HAP-1 (cell line): ENCODE data around the gene LIPI.
"Not testable (repeated sequence)": the region's sequence is repeated elsewhere in the genome, so short reads cannot be mapped to it uniquely, and the experiment has no call there.

Source experiments
- DNase-seq, 2 experiments: peaks; one replicate each; pipeline ENCODE4 v3.0.0-alpha.2; 2016 to 2020; ENCODE audit warnings: low spot score in 2 of 2
- H3K27me3 ChIP-seq: fragments of 250-450 bp; sonication (Bioruptor Pico); 2 replicates; pipeline ENCODE4 v1.5.1; 2020; ENCODE audit warnings: low read depth, mild to moderate bottlenecking, moderate library complexity
- H3K36me3 ChIP-seq: fragments of 250-450 bp; sonication (Bioruptor Pico); replicated peaks from 2 replicates; pipeline ENCODE4 v1.5.1; 2020; ENCODE audit warnings: mild to moderate bottlenecking
- H3K4me1 ChIP-seq: fragments of 250-450 bp; sonication (Bioruptor Pico); 2 replicates; pipeline ENCODE4 v1.5.1; 2020; ENCODE audit warnings: mild to moderate bottlenecking
- H3K4me3 ChIP-seq: fragments of 250-450 bp; sonication (Bioruptor Pico); 2 replicates; pipeline ENCODE4 v1.5.1; 2020; ENCODE audit warnings: mild to moderate bottlenecking, moderate library complexity
- H3K9me3 ChIP-seq: fragments of 250-450 bp; sonication (Bioruptor Pico); 2 replicates; pipeline ENCODE4 v1.5.1; 2020; ENCODE audit warnings: mild to moderate bottlenecking, moderate library complexity
- in situ Hi-C: fragments of 300-500 bp; cut with MboI; formaldehyde crosslinking; loops from 3 replicates; pipeline ENCODE4 v1.14.3; 2020; ENCODE audit warnings: low sequenced_read_pairs, inconsistent platforms, mixed read lengths

Gene LIPI

DNA sequence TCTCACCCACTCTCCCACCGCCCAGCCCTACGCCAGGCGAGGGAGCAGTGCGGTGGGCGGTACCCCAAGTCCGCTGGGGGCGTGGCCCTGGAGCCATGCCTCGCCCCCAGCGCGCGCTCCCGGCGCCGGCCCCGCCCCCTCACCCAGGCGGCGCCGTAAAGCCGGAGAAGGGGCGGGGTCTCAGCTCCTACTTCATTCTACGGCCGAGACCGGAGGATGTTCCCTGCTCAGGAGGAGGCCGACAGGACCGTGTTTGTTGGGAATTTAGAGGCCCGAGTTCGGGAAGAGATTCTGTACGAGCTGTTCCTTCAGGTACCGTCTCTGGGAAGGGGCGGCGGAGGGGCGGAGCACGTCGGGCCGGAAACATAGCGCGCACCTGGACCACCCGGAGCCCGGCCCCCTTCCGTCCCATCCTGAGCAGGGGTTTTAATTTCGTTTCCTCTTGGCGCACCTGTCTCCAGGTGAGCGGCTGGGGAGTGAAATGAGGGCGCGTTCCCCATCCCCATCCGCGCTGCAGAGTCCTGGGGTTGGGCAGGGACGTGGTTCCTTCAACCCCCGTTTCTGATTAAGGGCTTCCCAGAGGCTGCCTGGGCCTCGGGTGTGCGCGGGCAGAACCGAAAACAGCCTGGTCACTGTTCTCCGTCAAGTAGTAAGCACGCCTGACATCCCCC lies 5.4 kb upstream of the LIPI start, which contains the start of gene RBM11:
RBM11 (plus strand) TSS at position 187 of the 671 bp plus-strand sequence; CDS start at position 217, 30 bp downstream.
- Histone ChIP-seq H3K9me3 (no peaks in the 10 kb centered on the region), H3K36me3 (no peaks in the 10 kb centered on the region), H3K4me1 (no peaks in the 10 kb centered on the region), H3K27me3 (peaks cover 17% of the 10 kb centered on the region), H3K4me3 (peak within 1 kb of the TSS; percentile 65)
- in situ Hi-C loops, result no loop called here
- peak; percentile 77 to 88 for DNase-seq

DNA sequence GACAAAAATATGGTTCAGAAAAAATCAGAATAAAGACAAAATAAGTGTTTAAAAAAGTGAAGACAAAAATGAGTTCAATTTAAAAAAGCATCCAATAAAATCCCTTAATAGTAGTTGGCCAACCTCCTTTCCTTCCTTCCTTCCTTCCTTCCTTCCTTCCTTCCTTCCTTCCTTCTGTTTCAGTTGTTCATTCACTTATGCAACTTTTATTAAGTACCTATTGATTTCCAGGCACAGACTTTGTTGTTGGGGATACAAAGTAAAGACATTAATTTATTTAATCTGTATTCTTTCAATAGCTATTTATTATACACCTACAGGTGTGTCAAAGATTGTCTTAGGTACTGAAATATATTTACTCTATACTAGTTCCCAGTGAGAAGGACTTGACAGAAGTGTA lies 2.4 kb upstream of the LIPI start:
- H3K4me3 ChIP-seq, result no peak overlapping the region
- DNase-seq, result no peak
- in situ Hi-C loops, result no loop called here

DNA sequence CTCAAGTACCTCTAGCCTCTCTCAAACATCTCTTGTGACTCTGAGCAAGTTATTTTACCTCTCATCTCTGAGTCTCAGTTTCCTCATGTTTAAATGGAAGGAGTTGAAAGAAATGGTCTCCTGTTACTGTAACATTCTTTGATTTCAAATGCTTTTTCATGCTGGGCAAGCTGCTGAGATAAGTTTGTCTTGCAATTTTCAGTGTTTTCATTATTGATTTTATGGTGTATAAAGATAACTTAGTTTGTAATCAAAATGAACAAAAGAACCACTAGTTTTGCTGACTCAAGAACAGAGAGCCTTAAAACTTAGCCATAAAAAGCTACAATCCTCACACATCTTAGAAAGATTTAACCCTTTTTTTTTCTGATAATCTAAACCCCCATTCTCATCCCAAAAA lies 4.5 kb downstream of the LIPI start:
- no peaks in the 10 kb centered on the region for H3K36me3 ChIP-seq
- in situ Hi-C loops, result no loop called here
- H3K4me3 ChIP-seq, result no peak overlapping the region
- H3K27me3 ChIP-seq, result peaks cover 12% of the 10 kb centered on the region; the same call in 1 of the 2 replicates
- DNase-seq, result no peak
- no peaks in the 10 kb centered on the region for H3K4me1 ChIP-seq
- H3K9me3 ChIP-seq, result no peaks in the 10 kb centered on the region

More for the DNA sequence above, 2.4 kb upstream of the LIPI start:
- Histone ChIP-seq H3K9me3 (no peaks in the 10 kb centered on the region), H3K4me1 (no peaks in the 10 kb centered on the region), H3K27me3 (peaks cover 24% of the 10 kb centered on the region), H3K36me3 (no peaks in the 10 kb centered on the region)

DNA sequence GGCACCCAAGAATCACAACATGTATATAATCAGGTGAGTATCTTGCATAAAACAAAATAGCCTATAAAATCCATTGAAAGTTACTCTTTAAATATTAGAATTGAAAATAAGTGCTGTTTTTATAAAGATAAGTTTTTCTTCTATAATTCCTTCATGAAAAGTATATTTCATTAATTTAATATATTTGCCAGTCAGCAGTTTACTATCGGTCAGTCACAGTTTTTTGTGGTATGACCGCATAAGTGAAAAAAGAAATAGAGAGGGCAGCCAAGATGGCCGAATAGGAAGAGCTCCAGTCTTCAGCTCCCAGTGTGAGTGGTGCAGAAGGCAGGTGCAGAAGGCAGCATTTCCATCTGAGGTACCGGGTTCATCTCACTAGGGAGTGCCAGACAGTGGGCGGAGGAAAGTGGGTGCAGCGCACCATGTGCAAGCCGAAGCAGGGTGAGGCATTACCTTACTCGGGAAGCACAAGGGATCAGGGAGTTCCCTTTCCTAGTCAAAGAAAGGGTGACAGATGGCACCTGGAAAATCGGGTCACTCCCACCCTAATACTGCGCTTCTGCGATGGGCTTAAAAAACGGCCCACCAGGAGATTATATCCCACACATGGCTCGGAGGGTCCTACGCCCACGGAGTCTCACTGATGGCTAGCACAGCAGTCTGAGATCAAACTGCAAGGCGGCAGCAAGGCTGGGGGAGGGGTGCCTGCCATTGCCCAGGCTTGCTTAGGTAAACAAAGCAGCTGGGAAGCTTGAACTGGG lies 44.1 kb downstream of the LIPI start:
- in situ Hi-C loops, H3K4me1 ChIP-seq, H3K4me3 ChIP-seq, H3K9me3 ChIP-seq, H3K27me3 ChIP-seq, H3K36me3 ChIP-seq: not testable (repeated sequence)
- peak in 1 of 2 experiments; percentile 11 for DNase-seq

DNA sequence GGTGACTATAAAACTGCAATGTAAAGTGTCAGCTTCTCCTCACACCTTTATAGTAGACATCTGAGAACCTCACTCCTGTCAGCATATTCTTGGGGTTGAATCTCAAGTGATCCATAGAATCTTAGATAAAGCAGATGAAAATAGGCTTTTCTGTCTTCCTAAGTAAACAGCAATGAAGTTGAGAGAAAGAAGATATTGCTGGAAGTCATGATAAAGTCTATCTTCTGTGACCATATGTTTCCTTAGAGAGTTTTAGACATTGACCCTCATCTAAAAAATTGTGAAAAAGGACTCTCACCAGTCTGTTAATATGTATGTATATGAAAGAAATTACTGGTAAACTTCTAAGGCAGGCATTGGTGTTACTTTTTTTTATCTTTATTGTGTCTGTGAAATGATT lies 66.8 kb downstream of the LIPI start:
- no peak for DNase-seq
- in situ Hi-C loops, result no loop called here
- H3K4me1 ChIP-seq, result no peaks in the 10 kb centered on the region
- H3K4me3 ChIP-seq, result no peak overlapping the region
- no peaks in the 10 kb centered on the region for H3K9me3 ChIP-seq
- H3K27me3 ChIP-seq, result no peaks in the 10 kb centered on the region
- H3K36me3 ChIP-seq, result no peaks in the 10 kb centered on the region

DNA sequence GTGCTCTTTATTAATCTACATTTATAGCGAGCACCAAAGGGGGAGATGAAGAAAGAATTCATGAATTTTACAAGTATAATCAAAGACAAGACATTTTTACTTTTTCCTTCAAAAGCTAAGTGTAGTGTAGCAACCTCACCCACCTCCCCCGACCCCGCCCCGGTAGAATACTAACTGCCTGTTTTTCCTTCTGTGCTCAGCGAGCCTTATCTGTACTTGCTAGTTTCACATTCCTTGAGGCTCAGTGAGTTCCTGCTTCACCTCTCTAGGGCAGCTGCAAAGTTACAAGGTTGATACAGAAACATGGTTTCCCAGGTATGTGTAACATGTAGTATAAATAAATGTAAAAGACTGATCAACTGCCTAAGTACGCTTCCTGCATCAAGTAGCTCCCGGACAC lies 86.5 kb downstream of the LIPI start:
- Histone ChIP-seq H3K4me1 (no peaks in the 10 kb centered on the region), H3K27me3 (no peaks in the 10 kb centered on the region), H3K36me3 (no peaks in the 10 kb centered on the region), H3K4me3 (no peak overlapping the region), H3K9me3 (no peaks in the 10 kb centered on the region)
- no peak for DNase-seq
- in situ Hi-C loops, result no loop called here

DNA sequence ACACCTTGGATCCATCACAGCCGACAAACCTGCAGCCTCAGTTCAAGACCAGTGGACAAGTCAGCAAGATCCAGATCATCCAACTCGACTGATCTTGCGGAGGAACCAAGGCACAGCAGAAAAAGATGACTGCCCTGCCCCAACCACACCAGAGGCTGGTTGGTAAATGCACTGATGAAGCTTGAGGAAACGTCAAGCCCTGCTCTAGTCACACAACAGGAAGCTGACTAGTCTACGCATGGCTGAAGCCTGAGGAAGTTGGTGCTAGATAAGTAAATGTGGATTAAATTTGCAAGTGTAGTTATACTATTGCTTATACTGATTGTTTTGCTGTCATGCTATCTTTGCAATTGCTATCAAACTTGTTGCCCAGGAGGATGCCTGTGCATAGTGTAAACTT lies 89.0 kb downstream of the LIPI start:
- no peaks in the 10 kb centered on the region for H3K36me3 ChIP-seq
- no peak for DNase-seq
- H3K9me3 ChIP-seq, result no peaks in the 10 kb centered on the region
- in situ Hi-C loops, result no loop called here
- no peaks in the 10 kb centered on the region for H3K4me1 ChIP-seq
- no peaks in the 10 kb centered on the region for H3K27me3 ChIP-seq
- H3K4me3 ChIP-seq, result no peak overlapping the region

DNA sequence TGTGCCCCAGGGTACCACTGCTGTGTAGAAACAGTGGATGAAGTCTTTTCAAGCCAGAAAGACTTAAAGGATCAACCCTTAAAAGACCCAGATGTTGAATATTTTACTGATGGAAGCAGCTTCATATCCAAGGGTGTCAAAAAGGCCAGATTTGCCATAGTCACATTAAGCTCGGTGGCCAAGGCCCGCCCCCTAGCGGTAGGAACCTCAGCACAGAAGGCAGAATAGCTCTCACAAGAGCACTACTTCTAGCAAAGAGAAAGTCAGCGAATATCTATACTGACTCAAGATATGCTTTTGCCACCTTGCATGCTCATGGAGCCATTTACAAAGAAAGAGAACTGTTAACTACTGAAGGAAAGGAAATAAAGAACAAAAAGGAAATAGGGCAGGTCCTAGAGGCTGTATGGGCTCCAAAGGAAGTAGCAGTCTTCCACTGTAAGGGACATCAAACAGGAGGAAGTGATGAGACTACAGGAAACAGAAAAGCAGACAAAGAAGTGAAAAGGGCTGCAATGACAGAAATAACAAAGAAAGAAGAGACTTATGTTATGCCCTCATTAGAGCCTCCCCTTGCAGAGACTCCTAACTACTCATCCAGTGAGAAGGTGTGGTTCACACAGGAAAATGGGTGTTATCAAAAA lies 90.5 kb downstream of the LIPI start:
- Histone ChIP-seq H3K36me3 (no peaks in the 10 kb centered on the region), H3K27me3 (no peaks in the 10 kb centered on the region), H3K9me3 (no peaks in the 10 kb centered on the region), H3K4me3 (no peak overlapping the region), H3K4me1 (no peaks in the 10 kb centered on the region)
- in situ Hi-C loops, result no loop called here
- DNase-seq, result peak; percentile 37 to 81

DNA sequence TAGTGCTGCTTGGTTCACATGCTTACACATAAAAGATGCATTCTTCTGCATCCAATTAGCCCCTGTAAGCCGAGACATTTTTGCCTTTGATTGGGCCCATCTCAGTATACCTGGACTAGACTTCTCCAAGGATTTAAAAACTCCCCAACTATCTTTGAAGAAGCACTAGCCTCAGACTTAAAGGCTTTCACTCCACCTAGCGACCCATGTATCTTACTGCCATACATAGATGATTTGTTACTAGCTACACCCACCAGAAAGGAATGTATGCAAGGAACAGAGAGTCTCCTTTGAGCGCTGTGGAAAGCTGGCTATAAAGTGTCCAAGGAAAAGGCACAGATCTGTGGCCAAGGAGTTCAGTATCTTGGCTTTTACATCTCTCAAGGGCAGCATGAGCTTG lies 91.7 kb downstream of the LIPI start:
- in situ Hi-C loops, result no loop called here
- Histone ChIP-seq H3K36me3 (no peaks in the 10 kb centered on the region), H3K9me3 (no peaks in the 10 kb centered on the region), H3K4me3 (no peak overlapping the region), H3K27me3 (no peaks in the 10 kb centered on the region), H3K4me1 (no peaks in the 10 kb centered on the region)
- DNase-seq, result no peak

DNA sequence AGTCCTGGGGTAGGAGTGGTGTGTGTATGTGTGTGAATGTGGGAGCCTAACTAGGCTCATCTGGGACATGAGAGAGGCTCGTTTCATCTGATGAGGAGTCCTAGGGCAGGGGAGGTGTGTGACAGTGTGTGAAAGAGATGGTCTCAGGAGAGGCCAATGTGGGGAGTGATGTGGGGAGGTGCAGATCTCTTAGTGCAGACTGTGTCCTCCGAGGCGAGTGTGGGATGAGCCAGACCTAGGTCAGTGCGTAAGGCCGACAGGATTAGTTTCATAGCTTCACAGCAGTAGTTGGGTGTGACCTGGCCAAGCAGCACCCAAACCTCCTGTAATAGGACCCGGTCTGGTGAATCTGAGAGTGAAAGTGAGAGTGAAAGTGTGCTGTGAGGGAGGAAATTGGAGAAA lies 94.7 kb downstream of the LIPI start:
- no peaks in the 10 kb centered on the region for H3K27me3 ChIP-seq
- H3K9me3 ChIP-seq, result no peaks in the 10 kb centered on the region
- no peak for DNase-seq
- no peaks in the 10 kb centered on the region for H3K4me1 ChIP-seq
- in situ Hi-C loops, result no loop called here
- H3K36me3 ChIP-seq, result no peaks in the 10 kb centered on the region
- no peak overlapping the region for H3K4me3 ChIP-seq

DNA sequence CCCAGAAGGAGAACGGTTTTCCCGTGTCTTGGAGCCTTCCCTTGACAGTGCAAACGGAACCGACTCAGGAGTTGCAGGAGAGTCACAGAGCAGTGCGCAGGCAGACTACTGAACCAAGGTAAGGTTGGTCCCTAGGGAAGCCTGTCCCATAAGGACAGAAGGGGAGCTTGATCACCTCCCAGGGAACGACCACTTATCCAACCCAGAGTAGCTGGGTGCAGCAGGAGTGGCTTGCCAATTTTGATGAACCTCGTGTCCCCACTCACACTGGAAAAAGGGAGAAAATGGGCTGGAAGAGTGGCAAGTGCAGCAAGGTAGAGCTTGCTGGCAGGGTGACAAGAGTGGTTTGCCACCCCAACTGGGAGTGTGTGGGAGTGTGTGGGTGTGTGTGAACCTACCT lies 95.1 kb downstream of the LIPI start:
- H3K4me3 ChIP-seq, result no peak overlapping the region
- no peaks in the 10 kb centered on the region for H3K4me1 ChIP-seq
- in situ Hi-C loops, result no loop called here
- no peaks in the 10 kb centered on the region for H3K36me3 ChIP-seq
- no peaks in the 10 kb centered on the region for H3K9me3 ChIP-seq
- no peak for DNase-seq
- no peaks in the 10 kb centered on the region for H3K27me3 ChIP-seq

DNA sequence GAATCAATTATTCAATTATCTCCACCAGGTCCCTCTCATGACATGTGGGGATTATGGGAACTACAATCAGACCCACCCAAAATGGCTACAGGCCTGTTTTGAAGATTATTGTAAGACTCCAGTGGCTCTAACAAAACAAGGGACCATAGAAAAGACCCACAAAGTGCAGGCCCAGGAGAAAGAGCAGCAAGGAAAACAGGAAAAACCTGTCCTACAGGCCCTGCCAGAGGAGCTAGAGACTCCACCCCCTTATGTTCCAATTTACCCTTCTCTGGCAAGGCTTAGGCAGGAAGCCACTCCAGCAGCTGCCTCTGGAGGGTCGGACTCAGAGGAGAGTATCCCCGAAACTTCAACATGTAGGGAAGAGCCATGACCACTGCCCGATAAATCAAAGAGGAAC lies 96.5 kb downstream of the LIPI start:
- in situ Hi-C loops, result no loop called here
- no peak overlapping the region for H3K4me3 ChIP-seq
- no peak for DNase-seq
- no peaks in the 10 kb centered on the region for H3K9me3 ChIP-seq
- H3K4me1 ChIP-seq, result no peaks in the 10 kb centered on the region
- H3K27me3 ChIP-seq, result no peaks in the 10 kb centered on the region
- H3K36me3 ChIP-seq, result no peaks in the 10 kb centered on the region

DNA sequence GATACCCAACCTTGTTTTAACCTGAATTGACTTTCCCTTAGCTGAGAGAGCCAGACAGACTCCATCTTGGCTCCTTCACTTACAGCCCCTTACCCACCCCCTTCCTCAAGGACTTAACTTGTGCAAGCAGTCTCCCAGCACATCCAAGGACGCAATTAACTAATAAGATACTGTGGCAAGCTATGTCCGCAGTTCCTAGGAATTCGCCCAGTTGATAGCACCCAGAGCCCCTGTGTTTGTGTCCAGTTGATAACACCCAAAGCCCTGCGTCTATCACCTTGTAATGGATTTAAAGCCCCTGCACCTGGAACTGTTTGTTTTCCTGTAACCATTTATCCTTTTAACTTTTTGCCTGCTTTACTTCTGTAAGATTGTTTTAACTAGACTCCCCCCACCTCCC lies 106.2 kb downstream of the LIPI start:
- H3K4me1 ChIP-seq, H3K4me3 ChIP-seq, DNase-seq, H3K9me3 ChIP-seq, in situ Hi-C loops, H3K27me3 ChIP-seq, H3K36me3 ChIP-seq: not testable (repeated sequence)

DNA sequence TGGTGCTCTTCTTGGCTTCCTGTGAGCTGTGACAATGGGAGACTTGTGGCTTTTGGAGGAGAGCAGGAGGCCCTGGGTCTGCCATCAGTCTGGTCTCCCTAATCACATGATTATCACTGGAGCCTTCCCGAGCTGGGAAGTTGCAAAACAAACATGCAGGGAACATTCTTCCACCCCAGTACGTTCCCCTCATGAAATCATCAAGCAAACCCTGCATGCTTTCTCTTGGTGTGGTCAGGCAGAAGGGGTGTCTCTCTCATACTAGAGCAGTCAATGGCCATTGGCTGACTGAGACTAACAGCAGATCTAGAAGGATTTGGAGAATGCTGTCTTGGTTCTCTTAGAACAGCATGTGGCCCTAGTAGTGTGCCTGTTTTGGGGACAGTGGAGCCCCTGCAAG lies 111.2 kb downstream of the LIPI start:
- no peak for DNase-seq
- Histone ChIP-seq H3K4me3 (no peak overlapping the region), H3K9me3 (no peaks in the 10 kb centered on the region), H3K4me1 (no peaks in the 10 kb centered on the region), H3K27me3 (no peaks in the 10 kb centered on the region), H3K36me3 (no peaks in the 10 kb centered on the region)
- in situ Hi-C loops, result no loop called here
